Keratinocyte (primary cell): ENCODE results near the gene CRP. TPM values are rescaled to one million over a fixed set of nuclear protein-coding genes. Genes with fewer than 3 reads are reported as not detected.

Experiments used
- DNase-seq: peaks from one replicate; pipeline ENCODE4 v3.0.0-alpha.2; 2011; ENCODE audit warnings: low read depth, missing footprints, low spot score
- FAIRE-seq: peaks from 2 replicates; lab custom pipeline; 2011; peaks lifted over from hg19 to GRCh38; lab: Jason Lieb, UNC
- H2AFZ ChIP-seq: 2 replicates; pipeline ENCODE4 v1.6.0; 2012; ENCODE audit warnings: low read length, control low read depth, inconsistent platforms; ENCODE audit not compliant: control insufficient read depth
- H3K27ac ChIP-seq: 2 replicates; pipeline ENCODE4 v1.5.1; 2011; ENCODE audit warnings: low read length; ENCODE audit not compliant: control insufficient read depth, insufficient read depth
- H3K27me3 ChIP-seq: 3 replicates; pipeline ENCODE4 v1.6.0; 2011; ENCODE audit warnings: low read length; ENCODE audit not compliant: control insufficient read depth, insufficient read depth; ENCODE audit errors: extremely low read depth
- H3K36me3 ChIP-seq, 2 experiments: 2 replicates in 1 of 2; 3 replicates in 1 of 2; pipeline ENCODE4 v1.5.1; 2011; ENCODE audit warnings: low read length in 2 of 2, mild to moderate bottlenecking in 1 of 2; ENCODE audit not compliant: control insufficient read depth in 2 of 2, insufficient read depth in 2 of 2; ENCODE audit errors: extremely low read depth in 1 of 2
- H3K4me1 ChIP-seq: 3 replicates; pipeline ENCODE4 v1.5.1; 2011; ENCODE audit warnings: low read length; ENCODE audit not compliant: control insufficient read depth, insufficient read depth; ENCODE audit errors: extremely low read depth
- H3K4me2 ChIP-seq: 3 replicates; pipeline ENCODE4 v1.6.0; 2011; ENCODE audit warnings: low read depth, low read length; ENCODE audit not compliant: control insufficient read depth, insufficient read depth; ENCODE audit errors: extremely low read depth
- H3K4me3 ChIP-seq, 3 experiments: fragments of 200-600 bp in 1 of 3; sonication (generic) in 1 of 3; 2 replicates in 2 of 3; 3 replicates in 1 of 3; pipeline ENCODE4 v1.5.1; 2011 to 2016; ENCODE audit warnings: low read length in 3 of 3, mild to moderate bottlenecking in 3 of 3, control low read depth in 2 of 3, inconsistent platforms in 1 of 3, low read depth in 1 of 3, mixed read lengths in 1 of 3, mixed run types in 1 of 3, moderate library complexity in 1 of 3; ENCODE audit not compliant: control insufficient read depth in 2 of 3, insufficient read depth in 2 of 3; ENCODE audit errors: extremely low read depth in 1 of 3
- H3K79me2 ChIP-seq: 2 replicates; pipeline ENCODE4 v1.6.0; 2012; ENCODE audit warnings: low read length; ENCODE audit not compliant: control insufficient read depth, insufficient read depth
- H3K9ac ChIP-seq: 3 replicates; pipeline ENCODE4 v1.6.0; 2011; ENCODE audit warnings: low read length; ENCODE audit not compliant: control insufficient read depth, insufficient read depth; ENCODE audit errors: extremely low read depth
- H3K9me1 ChIP-seq: 3 replicates; pipeline ENCODE4 v1.6.0; 2011; ENCODE audit warnings: low read length; ENCODE audit not compliant: control insufficient read depth, insufficient read depth; ENCODE audit errors: extremely low read depth
- H3K9me3 ChIP-seq: 2 replicates; pipeline ENCODE4 v1.5.1; 2012; ENCODE audit warnings: low read depth, low read length; ENCODE audit not compliant: control insufficient read depth
- H4K20me1 ChIP-seq: 3 replicates; pipeline ENCODE4 v1.6.0; 2011; ENCODE audit warnings: low read length; ENCODE audit not compliant: control insufficient read depth, insufficient read depth; ENCODE audit errors: extremely low read depth
- EZH2 ChIP-seq: IDR thresholded peaks from one replicate; pipeline ENCODE4 v1.6.1; 2012; ENCODE audit warnings: inconsistent platforms, mild to moderate bottlenecking, low read length, moderate library complexity
- dilution Hi-C: fragments of 300-500 bp; cut with MboI; formaldehyde crosslinking; loops from one replicate; pipeline ENCODE4 v1.7.0; 2020; ENCODE audit warnings: low sequenced_read_pairs; ENCODE audit not compliant: extremely low pct_ligation_motif_present
- polyA plus RNA-seq, 5 experiments: library from polyadenylated mRNA; depleted of rRNA in 3 of 5; stranded (reverse) in 3 of 5; stranded (forward) in 1 of 5; unstranded in 1 of 5; fragments of >200 nt; gene quantifications; 1 replicate in 1 of 5; 2 replicates in 3 of 5; 3 replicates in 1 of 5; pipeline versions ENCODE4 v1.2.1 to v1.2.3, GENCODE V29; 2011 to 2012; ENCODE audit warnings: missing spikeins in 2 of 5, low read depth in 1 of 5, low replicate concordance in 1 of 5
- TF ChIP-seq, protein P1 (sequence below), 3 experiments: IDR thresholded peaks in 1 of 3; conservative IDR thresholded peaks in 1 of 3; optimal IDR thresholded peaks in 1 of 3; 2 replicates in 2 of 3; 3 replicates in 1 of 3; pipeline versions ENCODE3 to v1.5.1; 2011; ENCODE audit warnings: low read length in 3 of 3, mild to moderate bottlenecking in 3 of 3, moderate library complexity in 2 of 3, control low read depth in 1 of 3, inconsistent platforms in 1 of 3; ENCODE audit not compliant: insufficient read depth in 2 of 3; ENCODE audit errors: extremely low read depth in 1 of 3

The CRP gene
- polyA plus RNA-seq, 1 donor (not counting 4 experiments of a cell fraction or from before 2014, with no cell fraction given), result not detected

DNA sequence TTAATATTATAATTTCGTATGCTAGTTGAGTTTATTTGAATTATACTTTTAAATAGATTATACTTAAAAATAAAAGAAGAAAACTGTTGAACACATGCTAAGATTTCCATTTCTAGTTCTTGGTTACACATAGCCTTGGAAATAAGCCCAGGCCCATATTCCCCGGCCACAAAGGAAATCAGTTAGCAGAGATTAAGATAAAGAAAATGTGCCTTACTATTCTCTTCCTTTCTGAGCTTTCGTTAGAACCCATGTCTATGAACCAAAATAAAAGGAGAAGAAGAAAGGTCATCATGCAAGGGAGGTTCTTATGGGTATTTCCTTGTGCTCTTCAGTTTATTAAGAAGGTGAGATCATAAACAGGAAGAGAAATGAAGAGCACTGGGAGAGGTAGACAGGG, 32.3 kb upstream of the CRP start:
- Histone ChIP-seq H3K9me1 (no peaks in the 10 kb centered on the region), H3K27ac (no peak overlapping the region), H3K79me2 (no peaks in the 10 kb centered on the region), H4K20me1 (no peaks in the 10 kb centered on the region), H2AFZ (no peak overlapping the region), H3K36me3 (no peaks in the 10 kb centered on the region), H3K27me3 (no peaks in the 10 kb centered on the region), H3K4me1 (no peaks in the 10 kb centered on the region), H3K9ac (no peak overlapping the region), H3K4me3 (no peak overlapping the region), H3K4me2 (no peak overlapping the region), H3K9me3 (no peaks in the 10 kb centered on the region)
- FAIRE-seq (no peak), DNase-seq (no peak)
- TF ChIP-seq EZH2, result no peak
- TF ChIP-seq, protein P1, sequence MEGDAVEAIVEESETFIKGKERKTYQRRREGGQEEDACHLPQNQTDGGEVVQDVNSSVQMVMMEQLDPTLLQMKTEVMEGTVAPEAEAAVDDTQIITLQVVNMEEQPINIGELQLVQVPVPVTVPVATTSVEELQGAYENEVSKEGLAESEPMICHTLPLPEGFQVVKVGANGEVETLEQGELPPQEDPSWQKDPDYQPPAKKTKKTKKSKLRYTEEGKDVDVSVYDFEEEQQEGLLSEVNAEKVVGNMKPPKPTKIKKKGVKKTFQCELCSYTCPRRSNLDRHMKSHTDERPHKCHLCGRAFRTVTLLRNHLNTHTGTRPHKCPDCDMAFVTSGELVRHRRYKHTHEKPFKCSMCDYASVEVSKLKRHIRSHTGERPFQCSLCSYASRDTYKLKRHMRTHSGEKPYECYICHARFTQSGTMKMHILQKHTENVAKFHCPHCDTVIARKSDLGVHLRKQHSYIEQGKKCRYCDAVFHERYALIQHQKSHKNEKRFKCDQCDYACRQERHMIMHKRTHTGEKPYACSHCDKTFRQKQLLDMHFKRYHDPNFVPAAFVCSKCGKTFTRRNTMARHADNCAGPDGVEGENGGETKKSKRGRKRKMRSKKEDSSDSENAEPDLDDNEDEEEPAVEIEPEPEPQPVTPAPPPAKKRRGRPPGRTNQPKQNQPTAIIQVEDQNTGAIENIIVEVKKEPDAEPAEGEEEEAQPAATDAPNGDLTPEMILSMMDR (optimal IDR thresholded peaks at IDR 0.05 in 1 of 3, IDR thresholded peaks at IDR 0.05 in 1 of 3, conservative IDR thresholded peaks at IDR 0.05 in 1 of 3; ENCODE audit: extremely low read depth in 1 of 3, insufficient read depth in 2 of 3, low read length in 3 of 3), result no peak
- dilution Hi-C loops, result no loop called here

DNA sequence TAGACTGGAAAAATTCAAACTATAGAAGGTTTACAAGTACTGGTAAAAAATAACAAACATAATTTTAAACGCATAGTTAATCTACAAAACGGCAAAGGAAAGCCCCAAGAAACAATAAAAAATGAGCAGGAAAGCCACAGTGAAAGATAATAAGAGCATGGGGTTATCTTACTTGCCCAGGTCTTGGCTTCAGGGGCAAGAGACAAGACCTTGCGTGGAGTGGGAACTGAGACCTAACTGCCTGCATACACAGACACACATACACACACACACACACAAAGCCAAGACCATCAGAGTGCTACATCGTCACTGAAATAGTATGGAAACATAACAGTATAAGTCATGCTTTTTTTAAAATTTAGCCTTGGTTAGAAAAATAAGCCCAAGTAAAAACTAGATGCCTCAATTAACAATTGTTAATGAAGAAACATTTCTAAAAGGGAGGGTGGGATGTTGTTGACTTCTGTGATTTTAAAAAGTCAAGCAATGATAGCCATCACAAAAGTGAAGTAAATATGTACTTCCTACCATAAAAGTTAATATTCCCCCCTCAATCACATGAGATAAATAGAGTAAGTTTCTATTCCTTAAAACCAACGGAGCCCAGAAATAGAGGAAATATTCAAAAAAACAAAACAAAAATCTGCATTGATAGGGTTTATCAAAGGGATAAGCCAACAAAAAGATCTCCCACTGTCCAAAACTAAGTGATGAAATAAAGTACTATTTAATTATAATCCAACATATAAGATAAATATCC, 29.4 kb upstream of the CRP start:
- dilution Hi-C loops, result no loop called here
- TF ChIP-seq, protein P1 (optimal IDR thresholded peaks at IDR 0.05 in 1 of 3, IDR thresholded peaks at IDR 0.05 in 1 of 3, conservative IDR thresholded peaks at IDR 0.05 in 1 of 3; ENCODE audit: extremely low read depth in 1 of 3, insufficient read depth in 2 of 3, low read length in 3 of 3), result no peak
- no peak for TF ChIP-seq EZH2
- no peaks in the 10 kb centered on the region for H4K20me1 ChIP-seq
- H3K4me3 ChIP-seq, result no peak overlapping the region
- no peaks in the 10 kb centered on the region for H3K9me1 ChIP-seq
- no peaks in the 10 kb centered on the region for H3K4me1 ChIP-seq
- H3K9me3 ChIP-seq, result no peaks in the 10 kb centered on the region
- no peaks in the 10 kb centered on the region for H3K27me3 ChIP-seq
- no peak overlapping the region for H3K4me2 ChIP-seq
- H2AFZ ChIP-seq, result no peak overlapping the region
- H3K79me2 ChIP-seq, result no peaks in the 10 kb centered on the region
- no peak overlapping the region for H3K27ac ChIP-seq
- H3K36me3 ChIP-seq, result no peaks in the 10 kb centered on the region
- DNase-seq (no peak), FAIRE-seq (no peak)
- H3K9ac ChIP-seq, result no peak overlapping the region
